Endothelial cell of umbilical vein (primary cell): ENCODE results near the gene RIOK1.

Source experiments
- EZH2 ChIP-seq: IDR thresholded peaks from 2 replicates; pipeline ENCODE4 v1.6.1; 2012; ENCODE audit warnings: borderline replicate concordance, low read depth, mild to moderate bottlenecking, moderate library complexity, low read length, inconsistent platforms; ENCODE audit not compliant: severe bottlenecking
- JUN ChIP-seq: IDR thresholded peaks from 2 replicates; pipeline ENCODE4 v1.6.1; 2011; ENCODE audit warnings: borderline replicate concordance, low read depth; ENCODE audit not compliant: insufficient read length, insufficient read depth
- POLR2A ChIP-seq: IDR thresholded peaks from 2 replicates; pipeline ENCODE4 v1.6.1; 2012; ENCODE audit warnings: low read depth, mild to moderate bottlenecking, control low read depth, low read length
- POLR2AphosphoS5 ChIP-seq: IDR thresholded peaks from 2 replicates; pipeline ENCODE4 v1.6.1; 2012; ENCODE audit warnings: low read depth, mild to moderate bottlenecking, control low read depth, low read length, moderate library complexity; ENCODE audit not compliant: insufficient read depth
- TF ChIP-seq, protein P1 (sequence below), 2 donors: IDR thresholded peaks; 1 replicate in 1 of 2; 2 replicates in 1 of 2; pipeline ENCODE4 v1.5.1; 2011; ENCODE audit warnings: low read length in 2 of 2, mild to moderate bottlenecking in 2 of 2, moderate library complexity in 2 of 2, control low read depth in 1 of 2, inconsistent platforms in 1 of 2, low read depth in 1 of 2; ENCODE audit not compliant: insufficient read depth in 1 of 2; ENCODE audit errors: extremely low read depth in 1 of 2

DNA sequence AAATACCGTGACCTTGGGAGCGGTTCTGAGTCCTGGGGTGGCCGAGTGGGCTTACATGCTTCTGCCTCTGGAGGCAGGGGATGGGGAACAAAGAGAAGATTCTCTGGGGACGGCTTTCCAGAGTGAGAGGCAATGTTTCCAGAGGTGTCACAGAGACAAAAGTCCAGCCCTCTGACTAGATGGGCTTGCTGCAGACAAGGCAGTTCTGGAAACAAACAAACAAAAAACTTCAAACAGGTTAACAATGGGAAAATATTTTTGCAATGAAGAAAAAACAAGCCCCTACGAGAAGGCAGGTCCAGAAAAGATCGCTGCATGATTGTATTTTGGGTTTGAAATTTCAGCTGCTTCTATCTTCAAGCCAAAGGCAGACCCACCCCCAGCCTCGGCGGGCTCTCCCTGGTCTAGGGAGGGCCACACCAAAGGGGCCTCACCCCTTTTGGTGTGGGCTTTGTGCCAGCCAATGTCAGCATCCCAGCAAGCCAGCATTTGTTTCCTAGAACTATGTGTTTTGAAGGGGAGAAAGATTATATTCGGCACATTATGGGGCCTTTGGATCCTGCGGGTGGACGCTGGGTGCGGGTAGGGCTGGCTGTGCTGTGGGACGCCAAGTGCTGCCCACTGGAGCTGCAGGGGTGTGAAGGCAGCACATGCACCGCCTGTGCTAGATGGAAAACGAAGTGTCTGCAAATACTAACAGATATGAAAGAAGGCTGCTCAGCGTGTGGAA is 42.9 kb downstream of the RIOK1 start:
- TF ChIP-seq JUN (no peak), POLR2A (no peak), EZH2 (no peak), POLR2AphosphoS5 (no peak)
- TF ChIP-seq, protein P1, sequence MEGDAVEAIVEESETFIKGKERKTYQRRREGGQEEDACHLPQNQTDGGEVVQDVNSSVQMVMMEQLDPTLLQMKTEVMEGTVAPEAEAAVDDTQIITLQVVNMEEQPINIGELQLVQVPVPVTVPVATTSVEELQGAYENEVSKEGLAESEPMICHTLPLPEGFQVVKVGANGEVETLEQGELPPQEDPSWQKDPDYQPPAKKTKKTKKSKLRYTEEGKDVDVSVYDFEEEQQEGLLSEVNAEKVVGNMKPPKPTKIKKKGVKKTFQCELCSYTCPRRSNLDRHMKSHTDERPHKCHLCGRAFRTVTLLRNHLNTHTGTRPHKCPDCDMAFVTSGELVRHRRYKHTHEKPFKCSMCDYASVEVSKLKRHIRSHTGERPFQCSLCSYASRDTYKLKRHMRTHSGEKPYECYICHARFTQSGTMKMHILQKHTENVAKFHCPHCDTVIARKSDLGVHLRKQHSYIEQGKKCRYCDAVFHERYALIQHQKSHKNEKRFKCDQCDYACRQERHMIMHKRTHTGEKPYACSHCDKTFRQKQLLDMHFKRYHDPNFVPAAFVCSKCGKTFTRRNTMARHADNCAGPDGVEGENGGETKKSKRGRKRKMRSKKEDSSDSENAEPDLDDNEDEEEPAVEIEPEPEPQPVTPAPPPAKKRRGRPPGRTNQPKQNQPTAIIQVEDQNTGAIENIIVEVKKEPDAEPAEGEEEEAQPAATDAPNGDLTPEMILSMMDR (IDR thresholded peaks at IDR 0.05; ENCODE audit: extremely low read depth in 1 of 2, insufficient read depth in 1 of 2, low read depth in 1 of 2, low read length in 2 of 2): no peak
